H1 (cell line): ENCODE data around the gene CELF2.
A peak's percentile ranks its signal among the peaks of the same experiment; 100 is the strongest.

Experiments
- ATF2 ChIP-seq: IDR thresholded peaks from 2 replicates; pipeline ENCODE4 v1.6.1; 2012; ENCODE audit warnings: low read length, inconsistent platforms
- BACH1 ChIP-seq: IDR thresholded peaks from 2 replicates; pipeline ENCODE4 v1.6.1; 2012; ENCODE audit warnings: low read length, improper control_type of control experiment
- CBX5 ChIP-seq: fragments of 300-800, 300-1000 bp; sonication (generic); IDR thresholded peaks from 2 replicates; pipeline ENCODE4 v1.7.1; 2016; ENCODE audit warnings: antibody characterized with exemption, low read length, low read depth
- CHD7 ChIP-seq: fragments of 300-600 bp; sonication (generic); IDR thresholded peaks from 2 replicates; pipeline ENCODE4 v1.7.1; 2012; ENCODE audit warnings: low read length, moderate library complexity, mild to moderate bottlenecking, inconsistent platforms; ENCODE audit not compliant: insufficient replicate concordance
- CTCF ChIP-seq, 3 experiments: IDR thresholded peaks; 1 replicate in 2 of 3; 2 replicates in 1 of 3; pipeline versions ENCODE4 v1.5.1 to v1.6.1; 2011; ENCODE audit warnings: low read length in 3 of 3, mild to moderate bottlenecking in 3 of 3, inconsistent platforms in 2 of 3, low read depth in 1 of 3, moderate library complexity in 1 of 3; ENCODE audit not compliant: insufficient read depth in 1 of 3; ENCODE audit errors: control extremely low read depth in 1 of 3
- EZH2 ChIP-seq: fragments of 200-600 bp; sonication (generic); IDR thresholded peaks from 2 replicates; pipeline ENCODE4 v1.7.1; 2012; ENCODE audit warnings: low read depth, mild to moderate bottlenecking, moderate library complexity, low read length, inconsistent platforms; ENCODE audit not compliant: severe bottlenecking
- POLR2A ChIP-seq, 2 experiments: IDR thresholded peaks; 1 replicate in 1 of 2; 2 replicates in 1 of 2; pipeline ENCODE4 v1.6.1; 2011; ENCODE audit warnings: low read depth in 2 of 2, low read length in 2 of 2, mild to moderate bottlenecking in 2 of 2; ENCODE audit errors: control extremely low read depth in 1 of 2
- SIN3A ChIP-seq, 2 experiments: IDR thresholded peaks in 1 of 2; conservative IDR thresholded peaks in 1 of 2; 2 replicates each; pipeline ENCODE4 v1.6.1; 2011 to 2012; ENCODE audit warnings: low read length in 2 of 2, improper control_type of control experiment in 1 of 2, low read depth in 1 of 2, mild to moderate bottlenecking in 1 of 2
- TAF1 ChIP-seq: IDR thresholded peaks from 2 replicates; pipeline ENCODE4 v1.6.1; 2011; ENCODE audit warnings: mild to moderate bottlenecking, low read depth, low read length
- TBP ChIP-seq: IDR thresholded peaks from 2 replicates; pipeline ENCODE4 v1.6.1; 2011; ENCODE audit warnings: low read depth, low read length, improper control_type of control experiment
- USF2 ChIP-seq: IDR thresholded peaks from 2 replicates; pipeline ENCODE4 v1.6.1; 2011; ENCODE audit warnings: low read length, improper control_type of control experiment

GRCh38 chr10:11140963-11141362, 123.3 kb downstream of the CELF2 start:
- TF ChIP-seq USF2 (no peak), SIN3A (conservative IDR thresholded peaks at IDR 0.05 in 1 of 2, IDR thresholded peaks at IDR 0.05 in 1 of 2; ENCODE audit: low read depth in 1 of 2, low read length in 2 of 2) (no peak), POLR2A (IDR thresholded peaks at IDR 0.05; ENCODE audit: control extremely low read depth in 1 of 2, low read depth in 2 of 2, low read length in 2 of 2) (no peak), TAF1 (no peak), TBP (no peak), ATF2 (no peak), CTCF (IDR thresholded peaks at IDR 0.05; ENCODE audit: control extremely low read depth in 1 of 3, insufficient read depth in 1 of 3, low read depth in 1 of 3, low read length in 3 of 3) (peak in 2 of 3 experiments; percentile 16; a peak in 2 of 4 replicates), CHD7 (no peak), EZH2 (no peak), CBX5 (no peak), BACH1 (no peak)
